Natural killer cell (primary cell): ENCODE data around the gene ATF6. TPM values are rescaled to one million over a fixed set of nuclear protein-coding genes. Genes with fewer than 3 reads are reported as not detected.
A peak's percentile ranks its signal among the peaks of the same experiment; 100 is the strongest.

ENCODE experiments used
- ATAC-seq, 3 donors: fragments of 150-1000 bp in 2 of 3; fragments of 200-7000 bp in 1 of 3; cut with Tn5 transposase; 1 replicate in 1 of 3; 2 replicates in 2 of 3; pipeline ENCODE4 v1.10.0; 2021; ENCODE audit warnings: mild to moderate bottlenecking in 2 of 3, moderate library complexity in 2 of 3
- DNase-seq, 2 donors: peaks; one replicate each; pipeline versions ENCODE4 v3.0.0 to v3.0.0-alpha.2; 2013 to 2021; ENCODE audit warnings: mixed read lengths in 1 of 2
- H3K27ac ChIP-seq: one replicate; pipeline ENCODE4 v1.5.1; 2013; ENCODE audit warnings: mild to moderate bottlenecking, low read length
- H3K27me3 ChIP-seq: one replicate; pipeline ENCODE4 v1.6.1; 2013; ENCODE audit warnings: low read length; ENCODE audit not compliant: control insufficient read depth, insufficient read depth
- H3K36me3 ChIP-seq: one replicate; pipeline ENCODE4 v1.6.1; 2013; ENCODE audit warnings: low read length; ENCODE audit not compliant: control insufficient read depth, insufficient read depth
- H3K4me1 ChIP-seq: one replicate; pipeline ENCODE4 v1.6.1; 2013; ENCODE audit warnings: low read length; ENCODE audit not compliant: control insufficient read depth, insufficient read depth
- H3K4me3 ChIP-seq: one replicate; pipeline ENCODE4 v1.5.1; 2013; ENCODE audit warnings: low read length
- H3K9me3 ChIP-seq: one replicate; pipeline ENCODE4 v1.6.1; 2013; ENCODE audit warnings: low read length; ENCODE audit not compliant: control insufficient read depth, insufficient read depth
- H3K27ac Mint-ChIP-seq, 2 donors: one replicate each; pipeline ENCODE4 v1.8.0; 2022; ENCODE audit warnings: mild to moderate bottlenecking in 2 of 2, mixed read lengths in 2 of 2, moderate library complexity in 1 of 2
- H3K27me3 Mint-ChIP-seq, 2 donors: one replicate each; pipeline ENCODE4 v1.8.0; 2022; ENCODE audit warnings: low read depth in 2 of 2, mixed read lengths in 2 of 2
- H3K36me3 Mint-ChIP-seq: one replicate; pipeline ENCODE4 v1.8.0; 2022; ENCODE audit warnings: mixed read lengths
- H3K4me1 Mint-ChIP-seq, 2 donors: one replicate each; pipeline ENCODE4 v1.8.0; 2022; ENCODE audit warnings: mixed read lengths in 2 of 2
- H3K4me3 Mint-ChIP-seq: one replicate; pipeline ENCODE4 v1.8.0; 2022; ENCODE audit warnings: mild to moderate bottlenecking, moderate library complexity, mixed read lengths
- H3K9me3 Mint-ChIP-seq, 2 donors: one replicate each; pipeline ENCODE4 v1.8.0; 2022; ENCODE audit warnings: mixed read lengths in 2 of 2
- CTCF ChIP-seq: fragments of 200-600 bp; IDR thresholded peaks from one replicate; pipeline ENCODE4 v1.8.0; 2022; ENCODE audit warnings: antibody characterized with exemption
- WGBS: methylation state at CpG from one replicate; pipeline ENCODE4 v1.1.7; 2013; ENCODE audit warnings: missing lambda C conversion rate; ENCODE audit not compliant: insufficient coverage; 5-methylcytosine and 5-hydroxymethylcytosine counted together
- intact Hi-C: fragments of 100-400 bp; cut with micrococcal nuclease; formaldehyde crosslinking; loops from one replicate; pipeline ENCODE4 v1.14.2; 2022
- total RNA-seq, 4 donors: library from RNA; stranded (reverse); fragments of 120-200 nt in 1 of 4; gene quantifications; one replicate each; pipeline versions ENCODE4 v1.2.3 to v1.2.4, GENCODE V29; 2013 to 2022

Gene ATF6
- total RNA-seq, 3 donors from 2014 or later (not counting 1 experiment from before 2014, with no cell fraction given) = 16.8 to 25.0 (median 21.8) TPM

- peaks cover 32% of the 10 kb centered on the region for H3K4me1 ChIP-seq
- no peak overlapping the region for H3K4me3 ChIP-seq
- H3K9me3 Mint-ChIP-seq = no peaks in the 10 kb centered on the region
- H3K36me3 Mint-ChIP-seq = no peaks in the 10 kb centered on the region
- ATAC-seq (no peak), DNase-seq (no peak)
- H3K27ac Mint-ChIP-seq = peak overlapping the region in 1 of 2 donors; percentile 81
- no peaks in the 10 kb centered on the region for H3K27me3 Mint-ChIP-seq
- no peaks in the 10 kb centered on the region for H3K27me3 ChIP-seq
- WGBS = no CpG with 5 or more reads among the region's 2 CpGs
- intact Hi-C loops = loop anchor here (1.0 to 10.0 kb wide), 2 partner anchors 10 to 523 kb away; partner anchors contain the start of gene FCER1G
- no peak overlapping the region for H3K27ac ChIP-seq
- no peaks in the 10 kb centered on the region for H3K9me3 ChIP-seq
- H3K4me3 Mint-ChIP-seq = no peak overlapping the region
- H3K4me1 Mint-ChIP-seq = peaks cover 34 to 45% of the 10 kb centered on the region in 2 donors
- no peak for TF ChIP-seq CTCF
- no peaks in the 10 kb centered on the region for H3K36me3 ChIP-seq
Observed at GRCh38 chr1:161737625-161738024, 28.5 kb upstream of the ATF6 start.

DNA sequence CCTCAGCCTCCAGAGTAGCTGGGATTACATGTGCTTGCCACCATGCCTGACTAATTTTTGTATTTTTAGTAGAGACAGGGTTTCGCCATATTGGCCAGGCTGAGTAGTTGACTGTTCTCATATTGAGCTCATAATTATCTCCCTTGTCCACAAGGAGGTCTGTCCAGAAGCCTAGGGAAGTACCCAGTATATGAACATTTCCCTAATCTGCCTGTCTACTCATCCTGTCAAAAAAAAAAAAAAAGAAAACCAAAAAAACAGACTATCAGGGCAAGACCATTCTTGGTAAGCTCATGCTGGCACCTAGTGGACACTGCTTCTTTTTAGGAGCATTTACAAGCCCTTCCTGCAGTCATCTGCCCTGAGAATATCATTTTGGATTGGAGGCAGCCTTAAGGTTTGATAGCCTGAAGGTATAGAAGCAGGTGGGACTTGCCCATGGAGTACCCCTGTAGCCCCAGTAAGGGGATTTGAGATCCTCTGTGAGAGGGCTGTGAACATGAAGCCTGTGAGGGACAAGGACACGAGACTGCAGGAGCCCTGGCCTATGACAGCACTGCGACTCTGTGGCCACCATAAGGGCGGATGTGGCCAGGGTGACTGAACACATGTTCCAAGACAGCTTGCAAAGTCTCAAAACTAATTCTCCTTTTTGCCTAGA is 27.4 kb upstream of the ATF6 start:
- Histone ChIP-seq H3K27ac (peak overlapping the region; percentile 57), H3K9me3 (no peaks in the 10 kb centered on the region), H3K4me3 (no peak overlapping the region), H3K36me3 (no peaks in the 10 kb centered on the region), H3K27me3 (no peaks in the 10 kb centered on the region), H3K4me1 (peaks cover 32% of the 10 kb centered on the region)
- peak overlapping the region; percentile 58 for H3K4me3 Mint-ChIP-seq
- peak; percentile 91 to 93 (median 92) for ATAC-seq
- no peaks in the 10 kb centered on the region for H3K27me3 Mint-ChIP-seq
- intact Hi-C loops = loop anchor here (1.0 to 10.0 kb wide), 3 partner anchors 11 to 524 kb away; partner anchors contain the start of gene FCER1G
- H3K9me3 Mint-ChIP-seq = no peaks in the 10 kb centered on the region
- DNase-seq = peak; percentile 79 to 83
- WGBS = 43% methylated on average over 4 of the region's 4 CpGs
- H3K4me1 Mint-ChIP-seq = peaks cover 34 to 45% of the 10 kb centered on the region in 2 donors
- peak overlapping the region; percentile 81 to 84 for H3K27ac Mint-ChIP-seq
- H3K36me3 Mint-ChIP-seq = no peaks in the 10 kb centered on the region
- peak; percentile 55 for TF ChIP-seq CTCF

DNA sequence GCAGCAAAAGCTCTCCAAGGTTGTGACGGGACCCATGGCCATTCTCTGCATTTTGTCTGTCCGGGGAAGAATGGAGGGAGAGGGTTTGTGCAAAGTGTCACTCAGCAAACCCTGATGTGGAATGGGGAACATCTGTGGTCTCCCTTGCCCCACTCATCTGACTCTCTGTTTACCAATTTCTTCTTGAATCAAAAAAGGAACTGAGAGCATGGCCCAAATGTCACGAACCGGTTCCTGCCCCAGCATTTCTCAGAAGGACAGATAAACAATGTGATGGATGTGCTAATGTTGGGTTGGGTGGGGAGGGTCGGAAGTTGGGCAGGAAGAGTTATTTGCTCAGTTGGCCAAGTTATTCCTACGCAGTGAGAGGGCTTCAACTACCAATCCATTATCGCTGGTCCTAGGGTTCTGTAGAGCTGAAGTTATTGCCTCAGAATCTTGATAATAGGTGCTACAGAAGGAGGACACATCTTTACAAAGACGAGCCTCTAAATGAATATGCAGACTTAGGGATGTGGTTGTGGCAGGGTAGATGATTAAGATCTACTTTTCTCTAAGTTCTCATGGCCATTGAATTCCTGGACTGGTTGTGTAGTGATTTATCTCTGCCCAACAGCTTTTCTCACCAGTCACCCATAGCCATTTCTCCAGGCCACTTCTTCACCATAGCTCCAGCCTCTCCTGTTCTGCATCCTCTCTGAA is 26.1 kb upstream of the ATF6 start:
- ATAC-seq = no peak
- Histone ChIP-seq H3K4me1 (peaks cover 32% of the 10 kb centered on the region), H3K9me3 (no peaks in the 10 kb centered on the region), H3K27ac (peak overlapping the region; percentile 57), H3K27me3 (no peaks in the 10 kb centered on the region), H3K4me3 (no peak overlapping the region), H3K36me3 (no peaks in the 10 kb centered on the region)
- H3K27ac Mint-ChIP-seq = peak overlapping the region; percentile 81 to 84
- peaks cover 34 to 45% of the 10 kb centered on the region in 2 donors for H3K4me1 Mint-ChIP-seq
- peaks cover 0 to 3% of the 10 kb centered on the region in 2 donors for H3K27me3 Mint-ChIP-seq
- no peaks in the 10 kb centered on the region for H3K9me3 Mint-ChIP-seq
- TF ChIP-seq CTCF = no peak
- intact Hi-C loops = loop anchor here (1.0 to 10.0 kb wide), 2 partner anchors 174 to 525 kb away; partner anchors contain the start of gene FCER1G
- no peaks in the 10 kb centered on the region for H3K36me3 Mint-ChIP-seq
- H3K4me3 Mint-ChIP-seq = peak overlapping the region; percentile 53
- no peak for DNase-seq
- WGBS = 38% methylated on average over 7 of the region's 8 CpGs
